OCI-LY7 (cell line): ENCODE measurements around the gene FAM90A1. TPM values are rescaled to one million over a fixed set of nuclear protein-coding genes. Genes with fewer than 3 reads are reported as not detected.
"Not testable (repeated sequence)": the region's sequence is repeated elsewhere in the genome, so short reads cannot be mapped to it uniquely, and the experiment has no call there.

Experiments
- BruUV-seq: library from RNA; stranded (reverse); fragments of 400-500 nt; replicated peaks from 2 replicates; lab custom pipeline; 2021; lab: Mats Ljungman, UMichigan
- CTCF ChIA-PET: fragments of 300-600 bp; sonication (Branson Sonifier 250); formaldehyde crosslinking; loops from one replicate; lab custom pipeline; 2022; ENCODE audit warnings: antibody characterized with exemption; ENCODE audit not compliant: unreplicated experiment; lab: Charles Lee
- POLR2A ChIA-PET: fragments of 300-600 bp; sonication (Branson Sonifier 250); formaldehyde crosslinking; loops from one replicate; lab custom pipeline; 2022; ENCODE audit warnings: antibody characterized with exemption; lab: Charles Lee
- DNase-seq: peaks from one replicate; pipeline ENCODE4 v3.0.0-alpha.2; 2015; ENCODE audit warnings: low spot score
- H2AFZ ChIP-seq: fragments of 200-600 bp; sonication (generic), shearing (Covaris generic); 2 replicates; pipeline ENCODE4 v1.6.1; 2014; ENCODE audit warnings: mild to moderate bottlenecking, antibody characterized with exemption, low read length, moderate library complexity
- H3K27ac ChIP-seq: fragments of 200-600 bp; sonication (generic); 2 replicates; pipeline ENCODE4 v1.5.1; 2014; ENCODE audit warnings: mixed run types, low read depth, mild to moderate bottlenecking, moderate library complexity, low read length, inconsistent platforms; ENCODE audit not compliant: poor library complexity, severe bottlenecking
- H3K36me3 ChIP-seq: fragments of 200-600 bp; sonication (generic); 2 replicates; pipeline ENCODE4 v1.6.1; 2014; ENCODE audit warnings: mild to moderate bottlenecking, antibody characterized with exemption, low read length, moderate library complexity, mixed read lengths; ENCODE audit not compliant: insufficient read depth
- H3K4me1 ChIP-seq: fragments of 200-600 bp; sonication (generic); 2 replicates; pipeline ENCODE4 v1.5.1; 2014; ENCODE audit warnings: mild to moderate bottlenecking, low read length; ENCODE audit not compliant: insufficient read depth, poor library complexity, severe bottlenecking
- H3K4me2 ChIP-seq: fragments of 200-600 bp; sonication (generic); 2 replicates; pipeline ENCODE4 v1.6.1; 2014; ENCODE audit warnings: mild to moderate bottlenecking, low read length
- H3K4me3 ChIP-seq: fragments of 200-600 bp; sonication (generic); 2 replicates; pipeline ENCODE4 v1.5.1; 2014; ENCODE audit warnings: mild to moderate bottlenecking, low read depth, low read length; ENCODE audit not compliant: poor library complexity, severe bottlenecking
- H3K79me2 ChIP-seq: fragments of 200-600 bp; sonication (generic); 2 replicates; pipeline ENCODE4 v1.6.1; 2016; ENCODE audit warnings: low read depth, mild to moderate bottlenecking, low read length, moderate library complexity, mixed read lengths; ENCODE audit not compliant: insufficient read depth
- H3K9me2 ChIP-seq: fragments of 200-600 bp; sonication (generic); 2 replicates; pipeline ENCODE4 v1.6.1; 2016; ENCODE audit warnings: mild to moderate bottlenecking, low read length, mixed read lengths; ENCODE audit not compliant: insufficient read depth
- H3K9me3 ChIP-seq: fragments of 200-600 bp; sonication (generic); 2 replicates; pipeline ENCODE4 v1.6.1; 2014; ENCODE audit warnings: mild to moderate bottlenecking, mixed run types, low read length, mixed read lengths
- H4K20me1 ChIP-seq: fragments of 200-600 bp; sonication (generic); 2 replicates; pipeline ENCODE4 v1.6.1; 2014; ENCODE audit warnings: mild to moderate bottlenecking, antibody characterized with exemption, low read length, moderate library complexity, mixed read lengths; ENCODE audit not compliant: insufficient read depth
- intact Hi-C: fragments of 100-400 bp; cut with micrococcal nuclease; formaldehyde crosslinking; loops from one replicate; pipeline ENCODE4 v1.10.0; 2022; ENCODE audit not compliant: unreplicated experiment
- total RNA-seq, 2 experiments: library from RNA; depleted of rRNA in 1 of 2; stranded (reverse); fragments of >200 nt in 1 of 2; shearing (Covaris generic) in 1 of 2; gene quantifications; 2 replicates each; pipeline ENCODE4 v1.2.3, GENCODE V29; 2014 to 2022

FAM90A1 gene
- total RNA-seq, 2 experiments from 2014 or later, result not detected

DNA sequence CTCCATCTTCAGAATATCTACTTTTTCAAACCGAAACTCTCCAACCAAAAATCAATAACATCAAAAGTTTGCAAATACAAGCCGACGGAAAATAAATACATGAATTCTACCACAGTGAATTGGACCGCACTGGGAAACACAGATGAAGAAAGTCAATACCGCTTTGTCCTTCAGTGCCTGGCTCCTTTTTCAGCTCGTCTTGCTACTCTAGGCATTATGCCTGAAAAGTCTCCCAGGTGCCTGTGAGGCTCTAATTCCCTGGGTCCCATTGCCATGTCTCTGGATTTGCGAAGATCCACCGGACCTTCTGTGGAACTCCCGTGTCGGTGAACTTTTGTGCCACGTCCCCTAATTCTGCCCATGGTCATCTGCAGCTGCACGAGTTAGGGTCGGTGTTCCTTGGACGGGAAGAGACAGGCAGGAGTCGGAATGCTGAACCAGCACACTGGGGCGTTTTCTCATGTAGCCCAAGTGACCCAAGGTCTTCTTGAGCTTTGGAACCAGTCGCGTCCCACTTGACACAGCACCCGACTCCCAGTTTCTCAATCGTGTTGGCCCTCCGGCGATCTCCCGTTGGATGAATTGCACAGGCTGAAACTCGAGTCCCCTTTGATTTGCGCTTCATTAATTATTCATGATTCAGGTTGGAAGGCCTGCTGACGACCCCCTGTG, 8.6 kb downstream of the FAM90A1 start:
- BruUV-seq, H3K4me3 ChIP-seq, H3K79me2 ChIP-seq, H4K20me1 ChIP-seq, H3K27ac ChIP-seq, intact Hi-C loops, H3K9me3 ChIP-seq, CTCF ChIA-PET, DNase-seq, H3K4me1 ChIP-seq, H3K9me2 ChIP-seq, POLR2A ChIA-PET, H2AFZ ChIP-seq, H3K4me2 ChIP-seq, H3K36me3 ChIP-seq: not testable (repeated sequence)

DNA sequence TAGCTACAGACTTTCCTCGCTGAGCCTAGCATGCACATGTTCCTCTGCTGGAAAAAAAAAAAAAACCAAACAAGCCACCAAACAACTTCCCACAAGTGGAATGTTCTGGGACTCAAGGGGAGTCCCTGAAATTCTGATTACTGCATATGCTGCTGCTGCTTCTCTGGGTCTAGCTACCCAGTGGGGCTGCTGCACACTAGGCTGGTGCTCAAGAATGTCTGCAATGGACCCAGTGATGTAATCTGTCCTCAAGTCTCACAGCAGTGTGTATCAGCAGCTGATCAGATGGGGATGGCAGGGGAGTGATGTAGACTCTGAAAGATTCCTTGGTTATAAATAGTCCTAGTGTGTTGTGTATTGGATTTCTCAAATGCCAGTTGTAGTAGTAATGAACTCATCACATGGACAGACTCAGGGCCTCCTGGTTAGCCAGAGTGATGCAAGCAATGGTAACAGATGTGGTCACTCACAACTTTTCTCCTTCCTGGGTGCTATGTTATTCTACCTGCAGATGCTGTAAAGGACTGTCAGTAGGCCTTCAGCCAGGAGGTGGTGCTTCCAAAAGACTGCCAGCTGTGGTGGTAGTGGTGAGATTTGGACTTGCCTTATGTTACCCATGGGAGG, 29.6 kb downstream of the FAM90A1 start:
- CTCF ChIA-PET, result not testable (repeated sequence)

DNA sequence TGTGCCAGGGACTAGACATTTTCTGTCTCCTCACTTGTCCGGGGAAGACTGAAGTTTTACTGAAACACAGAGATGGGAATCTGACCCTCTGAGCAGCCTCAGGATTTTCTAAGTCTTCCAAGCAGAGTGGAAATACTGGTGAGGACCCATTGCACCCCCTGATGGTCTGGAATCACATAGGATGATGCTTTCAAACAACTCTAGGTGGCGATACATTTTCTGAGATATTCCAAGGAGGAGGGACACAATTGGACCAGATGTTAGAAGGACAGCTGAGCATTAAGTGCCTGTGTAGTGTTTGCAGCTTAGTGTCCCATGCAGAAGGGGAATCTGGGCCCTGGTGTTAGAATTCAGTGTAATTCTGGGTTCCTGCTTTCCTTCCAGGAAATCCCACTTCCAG, 39.3 kb downstream of the FAM90A1 start:
- CTCF ChIA-PET, intact Hi-C loops: not testable (repeated sequence)

More for the DNA sequence above, 29.6 kb downstream of the FAM90A1 start:
- intact Hi-C loops, BruUV-seq, H3K4me3 ChIP-seq, H2AFZ ChIP-seq, H3K4me2 ChIP-seq, H3K4me1 ChIP-seq, H3K9me3 ChIP-seq, H3K79me2 ChIP-seq, H4K20me1 ChIP-seq, POLR2A ChIA-PET, H3K36me3 ChIP-seq, DNase-seq, H3K27ac ChIP-seq, H3K9me2 ChIP-seq: not testable (repeated sequence)

GRCh38 chr12:8184206-8184605, 43.2 kb downstream of the FAM90A1 start:
- intact Hi-C loops, H2AFZ ChIP-seq, H3K79me2 ChIP-seq, H3K4me1 ChIP-seq, H3K4me2 ChIP-seq, H3K9me3 ChIP-seq, H4K20me1 ChIP-seq, H3K27ac ChIP-seq, CTCF ChIA-PET, DNase-seq, H3K4me3 ChIP-seq, POLR2A ChIA-PET, H3K9me2 ChIP-seq, BruUV-seq, H3K36me3 ChIP-seq: not testable (repeated sequence)

More for the DNA sequence above, 39.3 kb downstream of the FAM90A1 start:
- H3K36me3 ChIP-seq, POLR2A ChIA-PET, DNase-seq, H3K4me3 ChIP-seq, H3K9me2 ChIP-seq, H3K27ac ChIP-seq, H4K20me1 ChIP-seq, H3K4me1 ChIP-seq, H2AFZ ChIP-seq, H3K79me2 ChIP-seq, H3K4me2 ChIP-seq, H3K9me3 ChIP-seq, BruUV-seq: not testable (repeated sequence)

- POLR2A ChIA-PET, CTCF ChIA-PET, DNase-seq, H3K27ac ChIP-seq, BruUV-seq, H4K20me1 ChIP-seq, H3K9me3 ChIP-seq, H3K36me3 ChIP-seq, H3K4me3 ChIP-seq, H2AFZ ChIP-seq, H3K9me2 ChIP-seq, H3K79me2 ChIP-seq, intact Hi-C loops, H3K4me1 ChIP-seq, H3K4me2 ChIP-seq: not testable (repeated sequence)
Observed at GRCh38 chr12:8183346-8183745, 44.1 kb downstream of the FAM90A1 start.

DNA sequence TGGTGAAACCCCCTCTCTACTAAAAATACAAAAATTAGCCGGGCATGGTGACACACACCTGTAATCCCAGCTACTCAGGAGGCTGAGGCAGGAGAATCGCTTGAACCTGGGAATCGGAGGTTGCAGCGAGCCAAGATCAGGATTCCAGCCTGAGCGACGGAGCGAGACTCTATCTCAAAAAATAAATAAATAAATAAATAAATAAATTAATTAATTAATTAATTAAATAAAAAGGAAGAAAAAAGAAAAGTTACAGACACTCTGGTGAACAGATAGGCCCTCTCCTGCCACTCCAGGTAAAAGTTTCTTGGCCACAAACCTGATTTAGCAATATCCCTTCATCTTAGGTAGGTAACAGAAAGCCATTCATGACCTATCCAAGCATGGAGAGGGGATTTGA, 44.5 kb downstream of the FAM90A1 start:
- H3K4me1 ChIP-seq, H3K4me2 ChIP-seq, H3K36me3 ChIP-seq, H3K4me3 ChIP-seq, H3K79me2 ChIP-seq, H3K27ac ChIP-seq, BruUV-seq, H4K20me1 ChIP-seq, POLR2A ChIA-PET, DNase-seq, intact Hi-C loops, H3K9me3 ChIP-seq, H3K9me2 ChIP-seq, H2AFZ ChIP-seq, CTCF ChIA-PET: not testable (repeated sequence)
